PC-9 (cell line): ENCODE measurements around the gene CACHD1.

Source experiments
- CTCF ChIP-seq: fragments of 200-600 bp; sonication (generic); conservative IDR thresholded peaks from 2 replicates; pipeline ENCODE4 v1.6.1; 2017; ENCODE audit warnings: mixed run types, antibody characterized with exemption, mild to moderate bottlenecking, moderate library complexity
- EZH2 ChIP-seq: fragments of 200-600 bp; sonication (generic); IDR thresholded peaks from 2 replicates; pipeline ENCODE4 v1.8.0; 2017; ENCODE audit warnings: antibody characterized with exemption, low read depth

GRCh38 chr1:64543831-64544230 lies 73.9 kb downstream of the CACHD1 start:
- TF ChIP-seq CTCF (no peak), EZH2 (no peak)
